NCI-H69 (cell line): Measurements from ENCODE around the gene SYNPR.

Source experiments
- DNase-seq: peaks from one replicate; lab custom pipeline; 2025; lab: John Stamatoyannopoulos, UW

SYNPR gene

GRCh38 chr3:63624941-63625560 lies 346.9 kb downstream of the SYNPR start:
- DNase-seq: peak; percentile 75

- DNase-seq: peak; percentile 41
Observed at GRCh38 chr3:63631670-63632069, 353.6 kb downstream of the SYNPR start.

- DNase-seq: no peak
Observed at GRCh38 chr3:63635186-63635585, 357.1 kb downstream of the SYNPR start.

GRCh38 chr3:63639806-63640205 lies 361.7 kb downstream of the SYNPR start:
- DNase-seq: no peak

GRCh38 chr3:63642488-63642887 lies 364.4 kb downstream of the SYNPR start:
- DNase-seq: no peak

GRCh38 chr3:63644212-63644797 lies 366.2 kb downstream of the SYNPR start:
- no peak for DNase-seq

- peak; percentile 55 for DNase-seq
Observed at GRCh38 chr3:63644928-63645781, 367.0 kb downstream of the SYNPR start.

GRCh38 chr3:63652066-63652725 lies 374.1 kb downstream of the SYNPR start, which contains the start of gene SNTN:
Gene SNTN, plus strand, starts transcription at chr3:63652675. Its CDS starts 13 bp downstream, at chr3:63652688.
- DNase-seq: no peak

GRCh38 chr3:63654211-63654610 lies 376.1 kb downstream of the SYNPR start:
- DNase-seq: no peak

GRCh38 chr3:63654931-63655330 lies 376.8 kb downstream of the SYNPR start:
- DNase-seq: no peak

GRCh38 chr3:63655519-63655918 lies 377.4 kb downstream of the SYNPR start:
- no peak for DNase-seq

GRCh38 chr3:63656786-63657185 lies 378.7 kb downstream of the SYNPR start:
- DNase-seq: no peak

GRCh38 chr3:63661242-63661641 lies 383.1 kb downstream of the SYNPR start:
- peak; percentile 33 for DNase-seq

GRCh38 chr3:63662011-63662410 lies 383.9 kb downstream of the SYNPR start:
- no peak for DNase-seq

- peak; percentile 56 for DNase-seq
Observed at GRCh38 chr3:63662500-63662899, 384.4 kb downstream of the SYNPR start.
